ENCODE data around the gene RTKN2. TPM values are rescaled to one million over a fixed set of nuclear protein-coding genes. Genes with fewer than 3 reads are reported as not detected.

The RTKN2 gene
- total and polyA plus RNA-seq, 9 of the 15 experiments (the other 6 are each of a cell fraction or from before 2014, with no cell fraction given): 0.03 to 0.11 (median 0.05) TPM; not detected in 2

DNA sequence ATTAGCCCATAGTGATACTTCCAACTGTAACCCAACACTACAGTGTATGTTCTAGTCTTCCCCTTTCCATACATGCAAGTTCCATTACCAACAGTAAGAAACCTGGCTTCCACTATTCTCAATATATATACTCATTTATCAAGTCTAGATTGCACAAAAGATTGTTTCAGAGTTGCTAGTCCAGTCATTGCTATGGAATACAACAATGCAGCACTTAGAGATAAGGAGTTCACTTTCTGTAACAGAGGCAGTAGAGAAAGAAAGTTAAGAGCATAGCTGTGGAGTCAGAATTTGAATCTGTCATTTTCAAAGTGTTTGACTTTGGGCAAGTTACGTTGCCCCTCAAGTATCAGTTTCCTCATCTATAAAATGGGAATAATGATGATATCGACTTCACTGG, 90.1 kb downstream of the RTKN2 start (continued):
- no peak for TF ChIP-seq TAF1 (IDR thresholded peaks at IDR 0.05; ENCODE audit: control insufficient read depth, extremely low read depth, insufficient read depth, low read length, severe bottlenecking)
- TF ChIP-seq, protein P1, sequence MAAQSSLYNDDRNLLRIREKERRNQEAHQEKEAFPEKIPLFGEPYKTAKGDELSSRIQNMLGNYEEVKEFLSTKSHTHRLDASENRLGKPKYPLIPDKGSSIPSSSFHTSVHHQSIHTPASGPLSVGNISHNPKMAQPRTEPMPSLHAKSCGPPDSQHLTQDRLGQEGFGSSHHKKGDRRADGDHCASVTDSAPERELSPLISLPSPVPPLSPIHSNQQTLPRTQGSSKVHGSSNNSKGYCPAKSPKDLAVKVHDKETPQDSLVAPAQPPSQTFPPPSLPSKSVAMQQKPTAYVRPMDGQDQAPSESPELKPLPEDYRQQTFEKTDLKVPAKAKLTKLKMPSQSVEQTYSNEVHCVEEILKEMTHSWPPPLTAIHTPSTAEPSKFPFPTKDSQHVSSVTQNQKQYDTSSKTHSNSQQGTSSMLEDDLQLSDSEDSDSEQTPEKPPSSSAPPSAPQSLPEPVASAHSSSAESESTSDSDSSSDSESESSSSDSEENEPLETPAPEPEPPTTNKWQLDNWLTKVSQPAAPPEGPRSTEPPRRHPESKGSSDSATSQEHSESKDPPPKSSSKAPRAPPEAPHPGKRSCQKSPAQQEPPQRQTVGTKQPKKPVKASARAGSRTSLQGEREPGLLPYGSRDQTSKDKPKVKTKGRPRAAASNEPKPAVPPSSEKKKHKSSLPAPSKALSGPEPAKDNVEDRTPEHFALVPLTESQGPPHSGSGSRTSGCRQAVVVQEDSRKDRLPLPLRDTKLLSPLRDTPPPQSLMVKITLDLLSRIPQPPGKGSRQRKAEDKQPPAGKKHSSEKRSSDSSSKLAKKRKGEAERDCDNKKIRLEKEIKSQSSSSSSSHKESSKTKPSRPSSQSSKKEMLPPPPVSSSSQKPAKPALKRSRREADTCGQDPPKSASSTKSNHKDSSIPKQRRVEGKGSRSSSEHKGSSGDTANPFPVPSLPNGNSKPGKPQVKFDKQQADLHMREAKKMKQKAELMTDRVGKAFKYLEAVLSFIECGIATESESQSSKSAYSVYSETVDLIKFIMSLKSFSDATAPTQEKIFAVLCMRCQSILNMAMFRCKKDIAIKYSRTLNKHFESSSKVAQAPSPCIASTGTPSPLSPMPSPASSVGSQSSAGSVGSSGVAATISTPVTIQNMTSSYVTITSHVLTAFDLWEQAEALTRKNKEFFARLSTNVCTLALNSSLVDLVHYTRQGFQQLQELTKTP (IDR thresholded peaks at IDR 0.05; ENCODE audit: low read depth in 1 of 2, partially characterized antibody in 2 of 2): no peak
- TF ChIP-seq TGIF2 (CRISPR knock-in tag; IDR thresholded peaks at IDR 0.05): no peak
- TF ChIP-seq CBFB (CRISPR knock-in tag; IDR thresholded peaks at IDR 0.05): no peak
- no peak for TF ChIP-seq MAZ (CRISPR knock-in tag; conservative IDR thresholded peaks at IDR 0.05 in 1 of 2, IDR thresholded peaks at IDR 0.05 in 1 of 2)
- TF ChIP-seq PPARD (CRISPR knock-in tag; IDR thresholded peaks at IDR 0.05): no peak

DNA sequence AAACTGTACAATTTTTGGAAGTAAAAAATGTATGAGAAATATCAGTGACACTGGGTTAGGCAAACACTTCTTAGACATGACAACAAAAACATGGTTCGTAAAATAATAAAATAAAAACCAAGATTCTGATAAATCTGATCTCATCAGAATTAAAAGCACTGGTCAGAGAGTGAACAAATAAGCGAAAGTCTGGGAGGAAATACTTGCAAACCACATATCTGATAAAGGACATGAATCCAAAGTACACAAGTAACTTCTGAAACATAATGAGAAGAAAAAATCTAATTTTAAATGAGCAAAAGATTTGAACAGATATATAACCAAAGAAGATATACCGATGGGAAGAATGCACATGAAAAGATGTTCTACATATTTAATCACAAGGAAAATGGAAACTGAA, 91.5 kb downstream of the RTKN2 start:
- 0% methylated on average over 3 of the region's 3 CpGs for WGBS (ENCODE audit: insufficient coverage, low coverage, missing lambda C conversion rate)
- FAIRE-seq: no peak
- no peak for ATAC-seq
- Histone ChIP-seq H4K20me1 (replicated peaks; ENCODE audit: control insufficient read depth, insufficient read depth, low read length) (no peaks in the 10 kb centered on the region), H2AFZ (ENCODE audit: low read depth, low read length) (no peak overlapping the region), H3K4me1 (replicated peaks in 1 of 2; ENCODE audit: control insufficient read depth in 2 of 2, insufficient read depth in 2 of 2, low read length in 2 of 2) (no peaks in the 10 kb centered on the region), H3K4me2 (ENCODE audit: insufficient read depth, low read length) (no peak overlapping the region), H3K36me3 (ENCODE audit: control insufficient read depth, insufficient read depth, low read length) (no peaks in the 10 kb centered on the region), H3K27me3 (ENCODE audit: control insufficient read depth in 2 of 2, insufficient read depth in 2 of 2, low read length in 2 of 2) (0 out of 5 replicates have a peak, but pooled peaks cover 0 to 4% of the 10 kb centered on the region in 2 experiments), H3K27ac (ENCODE audit: extremely low read depth, low read depth, low read length) (no peak overlapping the region), H3K9me1 (ENCODE audit: control insufficient read depth, insufficient read depth, low read length) (no peaks in the 10 kb centered on the region), H3K79me2 (ENCODE audit: control insufficient read depth, insufficient read depth, low read length) (no peaks in the 10 kb centered on the region), H3K4me3 (no peak overlapping the region), H3K9ac (ENCODE audit: insufficient read depth in 1 of 2, low read depth in 2 of 2, low read length in 2 of 2) (no peak overlapping the region), H3K9me3 (replicated peaks; ENCODE audit: control insufficient read depth, insufficient read depth, low read depth, low read length) (no peaks in the 10 kb centered on the region)
- TF ChIP-seq RAD51 (IDR thresholded peaks at IDR 0.05; ENCODE audit: borderline replicate concordance, low read depth) (no peak), ZNF347 (CRISPR knock-in tag; IDR thresholded peaks at IDR 0.05; ENCODE audit: low read depth) (no peak), ZNF316 (IDR thresholded peaks at IDR 0.05) (no peak)
- no peak for DNase-seq (ENCODE audit: extremely low read depth in 1 of 4, low spot score in 3 of 4)
- in situ Hi-C loops (cut with MboI): no loop called here
- no TSS peak for BruUV-seq (replicated peaks)
- ChIA-PET POLR2A (interaction anchor here (0.6 kb wide), 1 partner anchor 540 kb away, joined by 3 read pairs; no protein-coding TSS in a partner anchor), CTCF (ENCODE audit: low intra/inter-chr PET ratio) (no interaction called here)
- intact Hi-C loops (cut with micrococcal nuclease): no loop called here

Data from K562 (cell line).